WERI-Rb-1 (cell line): ENCODE measurements around the gene ATP6V1C2.
"Not testable (repeated sequence)": the region's sequence is repeated elsewhere in the genome, so short reads cannot be mapped to it uniquely, and the experiment has no call there.

Experiments
- DNase-seq: peaks from one replicate; pipeline ENCODE4 v3.0.0-alpha.2; 2020
- H3K27ac ChIP-seq: fragments of 250-450 bp; sonication (Bioruptor Pico); 2 replicates; pipeline ENCODE4 v1.5.1; 2020; ENCODE audit warnings: mild to moderate bottlenecking, moderate library complexity
- H3K27me3 ChIP-seq: fragments of 250-450 bp; sonication (Bioruptor Pico); 2 replicates; pipeline ENCODE4 v1.5.1; 2021; ENCODE audit warnings: mild to moderate bottlenecking, low read depth, moderate library complexity; ENCODE audit not compliant: insufficient read depth, severe bottlenecking
- H3K36me3 ChIP-seq: fragments of 250-450 bp; sonication (Bioruptor Pico); 2 replicates; pipeline ENCODE4 v1.5.1; 2020; ENCODE audit warnings: mild to moderate bottlenecking, moderate library complexity
- H3K4me3 ChIP-seq: 2 replicates; pipeline ENCODE4 v1.5.1; 2011; ENCODE audit warnings: low read depth, mild to moderate bottlenecking, control low read depth, low read length
- H3K9me3 ChIP-seq: fragments of 250-450 bp; sonication (Bioruptor Pico); 2 replicates; pipeline ENCODE4 v1.5.1; 2021; ENCODE audit warnings: mild to moderate bottlenecking, moderate library complexity; ENCODE audit not compliant: severe bottlenecking
- CTCF ChIP-seq: IDR thresholded peaks from 2 replicates; pipeline ENCODE4 v1.5.1; 2011; ENCODE audit warnings: low read depth, mild to moderate bottlenecking, control low read depth, inconsistent platforms, low read length

ATP6V1C2 gene

DNA sequence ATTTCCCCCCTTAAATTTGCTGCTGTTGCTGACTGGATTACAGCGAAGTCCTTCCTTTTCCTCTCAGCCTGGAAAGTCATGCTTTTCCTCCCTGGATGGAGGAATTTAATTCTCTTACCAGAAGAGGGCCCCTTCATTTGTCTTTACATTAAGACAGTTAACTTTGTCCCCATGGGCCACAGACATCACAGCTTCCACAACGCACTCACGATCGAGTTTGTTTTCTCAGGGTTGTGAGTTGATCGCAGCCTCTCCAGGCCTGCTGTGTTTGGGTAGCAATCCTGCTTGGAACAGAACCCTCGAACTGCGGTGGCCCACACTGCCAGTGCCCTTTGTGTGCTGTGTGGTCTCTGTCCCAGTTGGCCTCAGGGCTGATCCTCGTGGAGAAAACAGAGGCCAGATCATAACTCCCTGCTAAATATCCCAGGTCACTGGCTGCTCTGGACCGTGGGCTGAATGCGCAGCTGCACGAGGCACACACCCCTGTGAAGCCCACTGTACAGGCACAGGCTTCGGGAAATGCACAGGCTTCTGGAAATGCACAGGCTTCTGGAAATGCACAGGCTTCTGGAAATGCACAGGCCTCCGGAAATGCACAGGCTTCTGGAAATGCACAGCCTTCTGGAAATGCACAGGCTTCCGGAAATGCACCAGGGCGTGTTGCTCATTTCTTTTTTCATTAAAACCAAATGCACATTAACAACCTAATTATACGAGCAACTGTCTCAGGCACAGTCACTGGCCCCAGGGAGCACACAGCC is 93.3 kb downstream of the ATP6V1C2 start:
- no peaks in the 10 kb centered on the region for H3K27me3 ChIP-seq
- no peak overlapping the region; the same call in 1 of the 2 replicates for H3K27ac ChIP-seq
- H3K4me3 ChIP-seq: no peak overlapping the region
- H3K36me3 ChIP-seq: peaks cover 26% of the 10 kb centered on the region
- no peak for DNase-seq
- no peaks in the 10 kb centered on the region for H3K9me3 ChIP-seq
- TF ChIP-seq CTCF: no peak

GRCh38 chr2:10817413-10817812 is 96.0 kb downstream of the ATP6V1C2 start:
- Histone ChIP-seq H3K4me3 (no peak overlapping the region), H3K36me3 (peaks cover under 1% of the 10 kb centered on the region), H3K27me3 (no peaks in the 10 kb centered on the region), H3K9me3 (no peaks in the 10 kb centered on the region), H3K27ac (no peak overlapping the region)
- no peak for DNase-seq
- TF ChIP-seq CTCF: no peak

DNA sequence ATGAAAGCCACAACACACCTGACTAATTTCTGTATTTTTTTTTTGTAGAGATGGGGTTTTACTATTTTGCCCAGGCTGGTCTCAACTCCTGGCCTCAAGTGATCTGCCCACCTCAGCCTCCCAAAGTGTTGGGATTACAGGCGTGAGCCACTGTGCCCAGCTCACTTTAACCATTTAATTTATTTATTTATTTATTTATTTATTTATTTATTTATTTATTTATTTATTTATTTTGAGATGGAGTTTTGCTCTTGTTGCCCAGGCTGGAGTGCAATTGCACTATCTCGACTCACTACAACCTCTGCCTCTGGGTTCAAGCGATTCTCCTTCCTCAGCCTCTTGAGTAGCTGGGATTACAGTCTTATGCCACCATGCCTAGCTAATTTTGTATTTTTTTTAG is 96.9 kb downstream of the ATP6V1C2 start:
- H3K27me3 ChIP-seq, H3K4me3 ChIP-seq, H3K9me3 ChIP-seq, H3K36me3 ChIP-seq, H3K27ac ChIP-seq, DNase-seq: not testable (repeated sequence)

GRCh38 chr2:10818984-10819383 is 97.6 kb downstream of the ATP6V1C2 start:
- H3K27me3 ChIP-seq: no peaks in the 10 kb centered on the region
- no peaks in the 10 kb centered on the region for H3K36me3 ChIP-seq
- no peak overlapping the region for H3K27ac ChIP-seq
- no peak for TF ChIP-seq CTCF
- no peaks in the 10 kb centered on the region for H3K9me3 ChIP-seq
- no peak for DNase-seq
- no peak overlapping the region for H3K4me3 ChIP-seq

- no peaks in the 10 kb centered on the region for H3K9me3 ChIP-seq
- TF ChIP-seq CTCF: no peak
- no peak for DNase-seq
- no peak overlapping the region for H3K27ac ChIP-seq
- H3K4me3 ChIP-seq: no peak overlapping the region
- H3K27me3 ChIP-seq: no peaks in the 10 kb centered on the region
- no peaks in the 10 kb centered on the region for H3K36me3 ChIP-seq
Observed at GRCh38 chr2:10819714-10820314, 98.4 kb downstream of the ATP6V1C2 start.

- no peaks in the 10 kb centered on the region for H3K9me3 ChIP-seq
- no peak for TF ChIP-seq CTCF
- H3K36me3 ChIP-seq: no peaks in the 10 kb centered on the region
- H3K27ac ChIP-seq: no peak overlapping the region
- no peak overlapping the region for H3K4me3 ChIP-seq
- H3K27me3 ChIP-seq: no peaks in the 10 kb centered on the region
- DNase-seq: no peak
Observed at GRCh38 chr2:10820562-10820961, 99.1 kb downstream of the ATP6V1C2 start.
